T-helper 22 cell (primary cell): ENCODE measurements around the gene PLSCR3.

Experiments used
- DNase-seq: peaks from one replicate; pipeline ENCODE4 v3.0.0-alpha.2; 2020; ENCODE audit warnings: low read depth

Gene PLSCR3

GRCh38 chr17:7394452-7395191 lies at the start of gene PLSCR3:
TSS of gene PLSCR3 (minus strand) at chr17:7394525. CDS start at chr17:7394110, 415 bp downstream.
- peak; percentile 70 for DNase-seq

GRCh38 chr17:7443499-7444485 lies 49.5 kb upstream of the PLSCR3 start:
- DNase-seq = no peak

GRCh38 chr17:7442142-7442541 lies 47.8 kb upstream of the PLSCR3 start:
- no peak for DNase-seq

GRCh38 chr17:7441266-7441665 lies 46.9 kb upstream of the PLSCR3 start:
- DNase-seq = no peak

GRCh38 chr17:7440834-7441195 lies 46.5 kb upstream of the PLSCR3 start:
- DNase-seq = no peak

- DNase-seq = peak; percentile 14
Observed at GRCh38 chr17:7440113-7440833, 45.9 kb upstream of the PLSCR3 start.

- no peak for DNase-seq
Observed at GRCh38 chr17:7439462-7440112, 45.3 kb upstream of the PLSCR3 start, which contains the start of gene FGF11. TSS of gene FGF11 (plus strand) at chr17:7439512. CDS start at chr17:7439621, 109 bp downstream.

GRCh38 chr17:7438656-7439460 lies 44.5 kb upstream of the PLSCR3 start:
- no peak for DNase-seq

GRCh38 chr17:7437950-7438614 lies 43.8 kb upstream of the PLSCR3 start:
- no peak for DNase-seq

- DNase-seq = no peak
Observed at GRCh38 chr17:7437369-7437863, 43.1 kb upstream of the PLSCR3 start.

- peak; percentile 59 for DNase-seq
Observed at GRCh38 chr17:7436556-7437368, 42.4 kb upstream of the PLSCR3 start.

- DNase-seq = peak; percentile 47
Observed at GRCh38 chr17:7435676-7436555, 41.6 kb upstream of the PLSCR3 start.

- DNase-seq = no peak
Observed at GRCh38 chr17:7432296-7432695, 38.0 kb upstream of the PLSCR3 start.

- DNase-seq = no peak
Observed at GRCh38 chr17:7431231-7431630, 36.9 kb upstream of the PLSCR3 start.

- DNase-seq = no peak
Observed at GRCh38 chr17:7429722-7430121, 35.4 kb upstream of the PLSCR3 start.

GRCh38 chr17:7428557-7428956 lies 34.2 kb upstream of the PLSCR3 start, which contains the start of gene SPEM3:
TSS of gene SPEM3 (plus strand) at chr17:7428857. CDS start at chr17:7428903, 46 bp downstream.
- DNase-seq = no peak

- no peak for DNase-seq
Observed at GRCh38 chr17:7427549-7427948, 33.2 kb upstream of the PLSCR3 start.

- DNase-seq = no peak
Observed at GRCh38 chr17:7426896-7427489, 32.7 kb upstream of the PLSCR3 start.
